Measurements from ENCODE around the gene CPN2. TPM values are rescaled to one million over a fixed set of nuclear protein-coding genes. Genes with fewer than 3 reads are reported as not detected.

Gene CPN2
- total RNA-seq, 2 donors from 2014 or later = not detected

- Mint-ChIP-seq H3K9me3 (no peaks in the 10 kb centered on the region), H3K36me3 (ENCODE audit: insufficient read depth in 2 of 2) (no peaks in the 10 kb centered on the region), H3K4me1 (ENCODE audit: low read depth) (peaks cover 9% of the 10 kb centered on the region), H3K27me3 (ENCODE audit: low read depth) (peaks cover 7% of the 10 kb centered on the region), H3K27ac (no peak overlapping the region), H3K4me3 (no peak overlapping the region)
- no peak for ATAC-seq (replicated peaks in 1 of 2)
- DNase-seq = no peak
Observed at GRCh38 chr3:194298331-194299227, 52.5 kb downstream of the CPN2 start.

GRCh38 chr3:194296454-194297263 is 54.5 kb downstream of the CPN2 start:
- ATAC-seq (replicated peaks in 1 of 2) (no peak), DNase-seq (no peak)
- H3K36me3 Mint-ChIP-seq (ENCODE audit: insufficient read depth in 2 of 2) = no peaks in the 10 kb centered on the region
- H3K27ac Mint-ChIP-seq = no peak overlapping the region
- peaks cover 9% of the 10 kb centered on the region for H3K4me1 Mint-ChIP-seq (ENCODE audit: low read depth)
- H3K27me3 Mint-ChIP-seq (ENCODE audit: low read depth) = peaks cover 12% of the 10 kb centered on the region
- H3K4me3 Mint-ChIP-seq = no peak overlapping the region
- H3K9me3 Mint-ChIP-seq = no peaks in the 10 kb centered on the region

- ATAC-seq (replicated peaks in 1 of 2) = no peak
- Mint-ChIP-seq H3K27ac (no peak overlapping the region), H3K4me3 (no peak overlapping the region), H3K4me1 (ENCODE audit: low read depth) (peaks cover 2% of the 10 kb centered on the region), H3K36me3 (ENCODE audit: insufficient read depth in 2 of 2) (no peaks in the 10 kb centered on the region), H3K9me3 (no peaks in the 10 kb centered on the region), H3K27me3 (ENCODE audit: low read depth) (peaks cover 5% of the 10 kb centered on the region)
- DNase-seq = no peak
Observed at GRCh38 chr3:194294895-194295214, 56.3 kb downstream of the CPN2 start.

GRCh38 chr3:194294199-194294894 is 56.8 kb downstream of the CPN2 start:
- no peaks in the 10 kb centered on the region for H3K9me3 Mint-ChIP-seq
- no peak overlapping the region for H3K27ac Mint-ChIP-seq
- no peaks in the 10 kb centered on the region for H3K4me1 Mint-ChIP-seq (ENCODE audit: low read depth)
- no peak overlapping the region for H3K4me3 Mint-ChIP-seq
- DNase-seq (no peak), ATAC-seq (replicated peaks in 1 of 2) (no peak)
- H3K27me3 Mint-ChIP-seq (ENCODE audit: low read depth) = peaks cover 5% of the 10 kb centered on the region
- H3K36me3 Mint-ChIP-seq (ENCODE audit: insufficient read depth in 2 of 2) = no peaks in the 10 kb centered on the region

- Mint-ChIP-seq H3K27me3 (ENCODE audit: low read depth) (peaks cover 5% of the 10 kb centered on the region), H3K36me3 (ENCODE audit: insufficient read depth in 2 of 2) (no peaks in the 10 kb centered on the region), H3K27ac (no peak overlapping the region), H3K4me3 (no peak overlapping the region), H3K9me3 (no peaks in the 10 kb centered on the region), H3K4me1 (ENCODE audit: low read depth) (no peaks in the 10 kb centered on the region)
- ATAC-seq (replicated peaks in 1 of 2) = no peak
- no peak for DNase-seq
Observed at GRCh38 chr3:194293546-194294198, 57.5 kb downstream of the CPN2 start.

GRCh38 chr3:194292331-194292730 is 58.8 kb downstream of the CPN2 start:
- no peaks in the 10 kb centered on the region for H3K9me3 Mint-ChIP-seq
- H3K27me3 Mint-ChIP-seq (ENCODE audit: low read depth) = peaks cover 5% of the 10 kb centered on the region
- no peak for DNase-seq
- H3K4me3 Mint-ChIP-seq = no peak overlapping the region
- H3K36me3 Mint-ChIP-seq (ENCODE audit: insufficient read depth in 2 of 2) = no peaks in the 10 kb centered on the region
- H3K4me1 Mint-ChIP-seq (ENCODE audit: low read depth) = no peaks in the 10 kb centered on the region
- ATAC-seq (replicated peaks in 1 of 2) = no peak
- H3K27ac Mint-ChIP-seq = no peak overlapping the region

Other genes with a start within 250 kb of the CPN2 start
- gene HES1, start 215.2 kb downstream of the CPN2 start, total RNA-seq = under 1 TPM; 0.81 to 0.91 TPM
- not detected for gene LRRC15, start 18.4 kb upstream of the CPN2 start, total RNA-seq
- gene GP5, start 47.9 kb upstream of the CPN2 start, total RNA-seq = 1 to 10 TPM; 1.6 to 1.9 TPM
- gene ATP13A3, start 135.7 kb upstream of the CPN2 start, total RNA-seq = 100 to 1,000 TPM in 1 of 2 donors, 10 to 100 TPM in 1; 97.7 to 121 TPM